Lower lobe of right lung (tissue), 2 donors: ENCODE results near the gene SLCO1A2. TPM values are rescaled to one million over a fixed set of nuclear protein-coding genes. Genes with fewer than 3 reads are reported as not detected.
"Not testable (repeated sequence)": the region's sequence is repeated elsewhere in the genome, so short reads cannot be mapped to it uniquely, and the experiment has no call there.

Source experiments
- ATAC-seq, 2 donors: fragments of 200-7000 bp; cut with Tn5 transposase; one replicate each; pipeline ENCODE4 v1.9.1; 2020 to 2022; ENCODE audit warnings: mild to moderate bottlenecking in 2 of 2, moderate library complexity in 2 of 2
- DNase-seq: peaks from one replicate; pipeline ENCODE4 v3.0.0-alpha.2; 2020
- H3K27ac ChIP-seq: fragments of 200-600 bp; one replicate; pipeline ENCODE4 v1.8.0; 2022
- H3K27me3 ChIP-seq: fragments of 200-600 bp; one replicate; pipeline ENCODE4 v1.8.0; 2022; ENCODE audit warnings: low read depth
- H3K36me3 ChIP-seq: fragments of 200-600 bp; one replicate; pipeline ENCODE4 v1.8.0; 2022; ENCODE audit warnings: mild to moderate bottlenecking
- H3K4me1 ChIP-seq: fragments of 200-600 bp; one replicate; pipeline ENCODE4 v1.8.0; 2022
- H3K4me3 ChIP-seq: fragments of 200-600 bp; one replicate; pipeline ENCODE4 v1.8.0; 2022; ENCODE audit warnings: mild to moderate bottlenecking
- H3K9me3 ChIP-seq: fragments of 200-600 bp; one replicate; pipeline ENCODE4 v1.8.0; 2022
- CTCF ChIP-seq: fragments of 200-600 bp; IDR thresholded peaks from one replicate; pipeline ENCODE4 v1.8.0; 2022; ENCODE audit warnings: antibody characterized with exemption, mild to moderate bottlenecking
- intact Hi-C: fragments of 100-400 bp; cut with DNase I; formaldehyde crosslinking; loops from one replicate; pipeline ENCODE4 v1.11.0; 2022
- long read RNA-seq: library from polyadenylated mRNA; unstranded; transcript quantifications from one replicate; pipeline ENCODE4 v2.0.0, GENCODE V29; 2021
- total RNA-seq: library from RNA; stranded (reverse); fragmentation: NEBNext Ultra II Directional; extraction: Animal tissue kit (Norgen Biotek cat#: 25700); gene quantifications from one replicate; pipeline ENCODE4 v1.2.1, GENCODE V29; 2021
- donor health status: DM: no; HTN: yes; CAD: no; lungs with severe emphysema.

SLCO1A2 gene
- 3.5 TPM for total RNA-seq
- long read RNA-seq = 0 reads

- Histone ChIP-seq H3K36me3 (no peaks in the 10 kb centered on the region), H3K27ac (no peak within 1 kb of the TSS), H3K9me3 (peaks cover 6% of the 10 kb centered on the region), H3K4me3 (no peak within 1 kb of the TSS), H3K4me1 (no peaks in the 10 kb centered on the region), H3K27me3 (no peaks in the 10 kb centered on the region)
- ATAC-seq (peak in 1 of 2 donors; percentile 75), DNase-seq (no peak)
- TF ChIP-seq CTCF = no peak
- intact Hi-C loops = no loop called here
Measured at GRCh38 chr12:21334771-21335325, at the start of gene SLCO1A2. Gene SLCO1A2 (minus strand): TSS chr12:21334917. CDS start chr12:21334647, 270 bp downstream.

- H3K36me3 ChIP-seq = no peaks in the 10 kb centered on the region
- no peak for ATAC-seq
- intact Hi-C loops = no loop called here
- H3K4me3 ChIP-seq = no peak overlapping the region
- H3K4me1 ChIP-seq = no peaks in the 10 kb centered on the region
- no peak overlapping the region for H3K27ac ChIP-seq
- TF ChIP-seq CTCF = no peak
- H3K9me3 ChIP-seq = no peaks in the 10 kb centered on the region
- DNase-seq = no peak
- no peaks in the 10 kb centered on the region for H3K27me3 ChIP-seq
Measured at GRCh38 chr12:21384261-21384660, 49.5 kb upstream of the SLCO1A2 start.

GRCh38 chr12:21381320-21381719 lies 46.6 kb upstream of the SLCO1A2 start:
- H3K36me3 ChIP-seq, H3K4me3 ChIP-seq, H3K4me1 ChIP-seq, ATAC-seq, H3K9me3 ChIP-seq, intact Hi-C loops, DNase-seq, H3K27ac ChIP-seq, H3K27me3 ChIP-seq: not testable (repeated sequence)

DNA sequence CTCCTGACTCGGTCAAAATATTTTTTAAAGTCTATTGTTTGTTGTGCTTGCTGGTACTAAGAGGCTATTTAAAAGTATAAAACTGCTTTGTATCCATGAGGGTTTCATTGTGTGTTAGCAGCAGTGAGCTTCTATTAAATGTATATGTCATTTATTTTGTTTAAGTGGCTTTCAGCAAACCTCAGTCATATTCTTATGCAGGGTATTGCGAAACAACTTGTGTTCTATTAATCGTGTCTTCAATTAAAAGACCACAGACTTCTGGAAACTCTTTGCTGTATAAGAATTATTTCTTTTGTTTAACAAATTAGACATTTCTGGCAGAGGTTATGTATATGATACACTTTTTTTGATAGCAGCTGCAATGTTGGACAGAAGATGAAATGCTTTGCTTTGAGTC lies 44.5 kb upstream of the SLCO1A2 start:
- no peak for ATAC-seq
- no peaks in the 10 kb centered on the region for H3K27me3 ChIP-seq
- no peaks in the 10 kb centered on the region for H3K4me1 ChIP-seq
- H3K4me3 ChIP-seq = no peak overlapping the region
- no peak for DNase-seq
- H3K27ac ChIP-seq = no peak overlapping the region
- TF ChIP-seq CTCF = no peak
- H3K36me3 ChIP-seq = no peaks in the 10 kb centered on the region
- intact Hi-C loops = no loop called here
- no peaks in the 10 kb centered on the region for H3K9me3 ChIP-seq

DNA sequence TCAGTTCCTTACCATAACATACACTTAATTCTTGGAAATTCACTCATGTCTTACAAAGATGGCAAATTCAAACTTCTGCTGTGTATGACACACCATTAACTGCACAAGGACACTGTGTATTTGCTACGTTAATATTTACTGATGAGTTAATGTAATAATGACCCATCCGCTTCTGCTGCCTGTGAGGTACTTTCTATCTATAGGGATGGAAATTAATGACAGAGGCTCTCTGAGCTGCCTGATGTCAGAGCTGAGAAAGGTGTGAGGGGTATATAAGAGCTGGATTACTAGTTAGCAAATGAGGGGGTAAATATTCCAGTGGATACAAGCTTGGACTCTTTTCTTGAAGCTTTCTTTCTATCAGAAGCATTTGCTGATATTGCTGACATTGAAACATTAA lies 37.9 kb upstream of the SLCO1A2 start, which contains the start of gene IAPP:
TSS of gene IAPP (plus strand) at position 301 of the 400 bp plus-strand sequence. CDS start 450 bp downstream, outside the sequence.
- Histone ChIP-seq H3K36me3 (no peaks in the 10 kb centered on the region), H3K27me3 (no peaks in the 10 kb centered on the region), H3K4me1 (no peaks in the 10 kb centered on the region), H3K27ac (no peak within 1 kb of the TSS), H3K9me3 (no peaks in the 10 kb centered on the region), H3K4me3 (no peak within 1 kb of the TSS)
- intact Hi-C loops = no loop called here
- DNase-seq (no peak), ATAC-seq (no peak)
- TF ChIP-seq CTCF = no peak

GRCh38 chr12:21370845-21371449 lies 36.2 kb upstream of the SLCO1A2 start:
- ATAC-seq (no peak), DNase-seq (no peak)
- Histone ChIP-seq H3K4me3 (no peak overlapping the region), H3K27me3 (no peaks in the 10 kb centered on the region), H3K4me1 (no peaks in the 10 kb centered on the region), H3K9me3 (no peaks in the 10 kb centered on the region), H3K27ac (no peak overlapping the region), H3K36me3 (no peaks in the 10 kb centered on the region)
- intact Hi-C loops = no loop called here
- no peak for TF ChIP-seq CTCF
